ENCODE measurements around the gene PAPPA.

Gene PAPPA

GRCh38 chr9:116390303-116391228 lies 237.0 kb downstream of the PAPPA start:
- DNase-seq = peak; percentile 59

DNA sequence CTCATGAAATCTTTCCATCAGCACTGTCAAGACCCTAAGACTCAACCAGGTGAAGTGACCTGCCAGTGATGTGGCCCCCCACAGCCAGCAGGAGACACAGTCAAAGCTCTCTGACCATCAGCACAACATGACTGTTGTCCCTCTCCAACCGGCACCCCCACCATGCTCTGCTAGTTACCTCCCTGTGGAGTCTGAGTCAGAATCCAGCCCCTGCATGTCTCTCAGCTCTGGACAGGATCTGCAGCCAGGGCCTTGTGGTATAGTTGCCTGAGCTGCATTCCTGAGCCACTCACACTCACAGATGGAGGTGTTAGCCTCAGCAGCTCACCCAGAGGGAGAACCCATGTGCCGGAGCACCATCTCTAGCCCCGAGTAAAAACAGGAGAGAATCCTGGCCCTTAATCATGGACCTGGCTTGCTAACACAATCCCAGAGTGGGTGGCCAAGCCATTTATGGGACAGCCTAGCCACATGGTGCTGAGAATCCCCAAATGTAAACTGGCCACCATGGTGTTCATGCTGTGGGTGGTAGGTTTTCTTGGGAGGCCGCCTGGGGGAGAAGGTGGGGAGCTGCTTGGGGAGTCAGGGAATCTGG lies 237.8 kb downstream of the PAPPA start:
- DNase-seq = no peak

DNA sequence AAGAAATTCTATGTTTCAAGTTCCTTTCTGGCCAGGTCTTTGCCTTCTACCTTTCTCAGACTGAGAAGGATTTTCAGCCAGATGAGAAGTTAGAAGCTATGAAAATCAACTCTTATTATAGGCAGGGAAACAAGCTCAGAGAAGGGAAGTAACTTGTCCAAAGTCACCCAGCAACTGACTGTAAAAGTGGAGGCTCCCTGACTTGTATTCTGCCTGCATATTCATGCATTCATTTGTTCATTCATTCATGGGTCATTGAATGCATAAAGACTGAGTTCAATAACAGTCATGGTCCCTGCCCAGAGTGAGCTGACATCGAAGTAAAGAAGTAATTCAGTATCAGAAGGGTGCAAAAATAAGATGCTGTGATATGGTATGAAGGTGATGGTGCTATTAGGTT lies 239.6 kb downstream of the PAPPA start:
- DNase-seq = no peak

DNA sequence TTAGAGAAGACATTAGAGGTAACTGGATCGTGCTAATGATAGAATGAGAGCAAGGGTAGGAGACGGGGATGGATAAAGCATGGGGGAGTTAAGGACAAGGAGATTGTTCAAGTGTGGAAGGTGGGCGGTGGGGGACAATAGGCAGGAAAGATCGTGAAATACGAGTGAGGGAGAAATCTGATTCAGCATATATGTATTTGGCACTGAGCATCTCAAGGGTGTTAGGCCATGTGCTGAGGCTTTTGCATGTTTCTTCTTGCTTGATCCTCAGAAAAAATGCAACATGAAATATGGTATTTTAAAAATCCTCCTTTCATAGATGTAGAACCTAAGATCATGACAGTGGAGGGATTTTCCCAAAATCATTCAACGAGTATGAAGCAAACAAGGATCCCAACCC lies 240.5 kb downstream of the PAPPA start:
- no peak for DNase-seq

- DNase-seq = no peak
Measured at GRCh38 chr9:116394894-116395698, 241.5 kb downstream of the PAPPA start.

DNA sequence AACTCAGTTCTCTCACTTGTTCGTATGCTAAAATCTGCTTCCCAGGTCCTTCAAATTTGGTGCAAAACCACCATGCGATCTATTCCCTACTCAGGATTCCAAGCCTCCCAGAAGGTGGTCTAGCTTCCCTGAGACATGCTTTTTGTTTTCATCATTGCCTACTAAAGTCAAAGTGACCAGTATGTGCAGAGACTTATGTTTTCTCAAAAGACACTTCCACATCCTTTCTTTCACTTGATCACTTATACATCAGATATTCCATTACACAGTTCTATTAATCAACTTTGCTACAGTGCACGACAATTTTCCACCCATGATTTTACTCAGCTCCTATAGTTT lies 242.1 kb downstream of the PAPPA start:
- DNase-seq = no peak

DNA sequence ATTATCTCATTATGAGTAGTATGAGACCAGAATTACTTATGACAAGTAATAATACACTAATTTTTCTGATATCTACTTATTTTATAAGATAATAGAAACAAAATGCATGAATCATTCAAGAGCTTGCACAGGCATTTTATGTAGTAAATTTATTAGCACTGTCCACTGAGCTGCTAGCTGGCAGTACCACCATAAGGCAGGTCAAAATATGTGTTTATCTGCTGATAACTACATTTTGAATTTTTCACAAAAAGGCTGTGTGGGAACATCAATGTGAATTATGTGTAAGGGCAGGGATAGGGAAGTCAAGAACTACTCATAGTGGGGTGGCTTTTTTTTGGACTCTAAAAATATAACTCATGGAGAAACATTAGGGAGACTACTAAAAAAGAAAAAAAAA lies 249.6 kb downstream of the PAPPA start:
- no peak for DNase-seq

GRCh38 chr9:116404228-116404627 lies 250.6 kb downstream of the PAPPA start:
- DNase-seq = no peak

- DNase-seq = no peak
Measured at GRCh38 chr9:116405321-116405720, 251.7 kb downstream of the PAPPA start.

GRCh38 chr9:116406469-116406868 lies 252.9 kb downstream of the PAPPA start:
- no peak for DNase-seq

DNA sequence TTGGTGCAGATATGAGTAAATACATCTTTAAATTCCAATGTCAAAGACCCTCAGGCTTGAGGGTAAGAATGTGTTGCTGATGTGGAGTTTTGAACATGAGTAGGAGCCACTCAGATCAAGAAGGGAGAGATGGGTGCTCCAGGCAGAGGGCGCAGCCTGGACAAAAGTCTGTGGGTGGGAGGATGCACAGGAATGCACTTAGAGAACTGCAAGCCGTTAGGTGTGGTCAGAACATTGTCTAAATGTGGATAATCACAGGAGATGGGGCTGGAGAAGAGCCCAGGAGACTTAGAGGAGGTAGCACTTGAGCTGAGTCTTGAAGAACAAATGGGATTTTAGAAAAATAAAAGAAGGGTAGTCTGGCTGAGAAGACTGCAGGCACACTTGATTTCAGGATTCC lies 255.5 kb downstream of the PAPPA start:
- DNase-seq = no peak

GRCh38 chr9:116409638-116410037 lies 256.0 kb downstream of the PAPPA start:
- DNase-seq = peak; percentile 25

- DNase-seq = no peak
Measured at GRCh38 chr9:116411506-116411905, 257.9 kb downstream of the PAPPA start.

- DNase-seq = no peak
Measured at GRCh38 chr9:116414374-116414773, 260.8 kb downstream of the PAPPA start.

GRCh38 chr9:116416421-116416820 lies 262.8 kb downstream of the PAPPA start:
- DNase-seq = no peak

- no peak for DNase-seq
Measured at GRCh38 chr9:116417464-116417863, 263.9 kb downstream of the PAPPA start.

DNA sequence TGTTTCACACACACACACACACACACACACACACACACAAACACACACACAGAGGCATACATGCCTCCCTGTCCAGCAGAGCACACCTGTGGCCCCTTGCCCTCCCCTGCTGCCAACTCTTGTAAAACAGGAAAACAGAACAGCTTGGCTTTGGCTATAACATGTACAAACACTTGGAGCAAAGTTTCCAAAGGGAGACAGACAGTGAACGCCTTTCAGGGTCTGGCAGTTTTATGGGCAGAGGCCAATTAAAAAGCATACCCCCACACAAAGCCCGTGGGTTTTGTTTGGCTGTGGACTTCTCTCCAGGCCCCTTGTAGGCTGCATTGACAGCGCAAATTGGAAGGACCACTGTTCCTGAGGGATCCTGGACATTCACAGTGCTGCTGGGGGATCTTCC lies 265.6 kb downstream of the PAPPA start:
- no peak for DNase-seq

DNA sequence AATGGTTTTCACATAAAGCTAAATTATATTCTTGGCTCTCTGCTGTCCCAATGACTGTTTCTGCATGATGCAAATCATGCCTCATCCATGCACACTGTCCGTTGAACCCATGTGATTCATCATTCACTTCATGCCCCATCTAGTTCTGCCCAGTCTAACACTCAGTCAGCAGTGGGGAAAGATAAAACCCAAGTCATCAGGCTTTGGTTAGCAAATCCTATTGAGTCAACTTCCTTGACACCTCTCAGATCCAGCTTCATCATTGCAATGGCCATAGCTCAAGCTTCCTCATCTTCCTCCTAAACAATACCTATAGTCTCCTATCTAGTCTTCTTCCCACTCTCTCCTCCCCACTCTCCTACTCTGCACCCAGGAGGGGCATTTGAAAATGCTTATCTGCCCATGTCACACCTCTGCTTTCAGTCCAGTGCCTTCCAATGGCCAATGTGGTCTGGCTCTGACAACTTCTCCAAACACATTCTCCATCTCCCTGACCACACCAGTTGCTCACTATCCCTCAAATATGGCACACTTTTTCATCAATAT lies 267.5 kb downstream of the PAPPA start:
- no peak for DNase-seq

GRCh38 chr9:116422119-116422979 lies 268.8 kb downstream of the PAPPA start:
- no peak for DNase-seq

GRCh38 chr9:116423149-116423548 lies 269.6 kb downstream of the PAPPA start:
- no peak for DNase-seq

- no peak for DNase-seq
Measured at GRCh38 chr9:116425244-116425643, 271.7 kb downstream of the PAPPA start.

- DNase-seq = no peak
Measured at GRCh38 chr9:116430849-116431248, 277.3 kb downstream of the PAPPA start.
